Nephron (organoid): ENCODE results near the gene RAB11FIP5.

ENCODE experiments used
- H3K27ac Mint-ChIP-seq, 3 experiments: 2 replicates each; pipeline ENCODE4 v1.8.0; 2020; ENCODE audit warnings: mixed read lengths in 3 of 3, mild to moderate bottlenecking in 2 of 3, moderate library complexity in 1 of 3
- H3K27me3 Mint-ChIP-seq: 2 replicates; pipeline ENCODE4 v1.8.0; 2021; ENCODE audit warnings: low read depth, mild to moderate bottlenecking, moderate library complexity, mixed read lengths
- H3K36me3 Mint-ChIP-seq: 2 replicates; pipeline ENCODE4 v1.8.0; 2020; ENCODE audit warnings: low read depth, mixed read lengths
- H3K4me1 Mint-ChIP-seq: 2 replicates; pipeline ENCODE4 v1.8.0; 2020; ENCODE audit warnings: mixed read lengths
- H3K4me3 Mint-ChIP-seq, 3 experiments: 2 replicates each; pipeline ENCODE4 v1.8.0; 2020; ENCODE audit warnings: mild to moderate bottlenecking in 3 of 3, mixed read lengths in 3 of 3, moderate library complexity in 2 of 3
- H3K9me3 Mint-ChIP-seq: 2 replicates; pipeline ENCODE4 v1.8.0; 2020; ENCODE audit warnings: mixed read lengths
- CTCF ChIP-seq, 3 experiments: fragments of 200-600 bp; sonication (generic); IDR thresholded peaks; one replicate each; pipeline ENCODE4 v1.5.0; 2021; ENCODE audit warnings: antibody characterized with exemption in 3 of 3; ENCODE audit not compliant: unreplicated experiment in 3 of 3

Gene RAB11FIP5

GRCh38 chr2:73072129-73072395 lies 40.7 kb downstream of the RAB11FIP5 start:
- Mint-ChIP-seq H3K36me3 (peaks cover 3% of the 10 kb centered on the region), H3K4me1 (peaks cover 28% of the 10 kb centered on the region), H3K27me3 (peaks cover 6% of the 10 kb centered on the region), H3K27ac (peak overlapping the region; percentile 84 to 93 (median 86)), H3K4me3 (peak overlapping the region; percentile 84 to 91 (median 87)), H3K9me3 (no peaks in the 10 kb centered on the region)
- no peak for TF ChIP-seq CTCF (IDR thresholded peaks at IDR 0.05; ENCODE audit: unreplicated experiment in 3 of 3)

- no peaks in the 10 kb centered on the region for H3K9me3 Mint-ChIP-seq
- peaks cover 4% of the 10 kb centered on the region for H3K36me3 Mint-ChIP-seq
- H3K4me3 Mint-ChIP-seq, result peak within 1 kb of the TSS; percentile 84 to 91 (median 87)
- peaks cover 28% of the 10 kb centered on the region for H3K4me1 Mint-ChIP-seq
- peak within 1 kb of the TSS; percentile 84 to 93 (median 86) for H3K27ac Mint-ChIP-seq
- peaks cover 6% of the 10 kb centered on the region for H3K27me3 Mint-ChIP-seq
- peak in 2 of 3 experiments; percentile 17 to 35 for TF ChIP-seq CTCF (IDR thresholded peaks at IDR 0.05; ENCODE audit: unreplicated experiment in 3 of 3)
Measured at GRCh38 chr2:73071360-73072128, 41.2 kb downstream of the RAB11FIP5 start, which contains the start of gene SFXN5. TSS of gene SFXN5 (minus strand) at chr2:73071712. CDS start at chr2:73071705, 7 bp downstream.

GRCh38 chr2:73070643-73071359 lies 41.9 kb downstream of the RAB11FIP5 start:
- peaks cover 7% of the 10 kb centered on the region for H3K36me3 Mint-ChIP-seq
- H3K4me1 Mint-ChIP-seq, result peaks cover 28% of the 10 kb centered on the region
- peak overlapping the region; percentile 84 to 93 (median 86) for H3K27ac Mint-ChIP-seq
- no peak for TF ChIP-seq CTCF (IDR thresholded peaks at IDR 0.05; ENCODE audit: unreplicated experiment in 3 of 3)
- H3K4me3 Mint-ChIP-seq, result peak overlapping the region; percentile 84 to 91 (median 87)
- H3K9me3 Mint-ChIP-seq, result no peaks in the 10 kb centered on the region
- peaks cover 9% of the 10 kb centered on the region for H3K27me3 Mint-ChIP-seq

GRCh38 chr2:73069855-73070642 lies 42.7 kb downstream of the RAB11FIP5 start:
- peaks cover 28% of the 10 kb centered on the region for H3K4me1 Mint-ChIP-seq
- TF ChIP-seq CTCF (IDR thresholded peaks at IDR 0.05; ENCODE audit: unreplicated experiment in 3 of 3), result no peak
- peak overlapping the region; percentile 84 to 91 (median 87) for H3K4me3 Mint-ChIP-seq

GRCh38 chr2:73069041-73069854 lies 43.5 kb downstream of the RAB11FIP5 start:
- Mint-ChIP-seq H3K27me3 (peaks cover 9% of the 10 kb centered on the region), H3K9me3 (no peaks in the 10 kb centered on the region), H3K27ac (peak overlapping the region; percentile 27 to 85 (median 76)), H3K4me3 (peak overlapping the region; percentile 84 to 91 (median 87)), H3K36me3 (peaks cover 12% of the 10 kb centered on the region), H3K4me1 (peaks cover 33% of the 10 kb centered on the region)
- TF ChIP-seq CTCF (IDR thresholded peaks at IDR 0.05; ENCODE audit: unreplicated experiment in 3 of 3), result no peak

More at GRCh38 chr2:73069855-73070642, 42.7 kb downstream of the RAB11FIP5 start:
- H3K27ac Mint-ChIP-seq, result peak overlapping the region; percentile 27 to 85 (median 76)
- H3K36me3 Mint-ChIP-seq, result peaks cover 8% of the 10 kb centered on the region
- H3K9me3 Mint-ChIP-seq, result no peaks in the 10 kb centered on the region
- H3K27me3 Mint-ChIP-seq, result peaks cover 9% of the 10 kb centered on the region
